ENCODE data around the gene ZNF160.
A peak's percentile ranks its signal among the peaks of the same experiment; 100 is the strongest.
"Not testable (repeated sequence)": the region's sequence is repeated elsewhere in the genome, so short reads cannot be mapped to it uniquely, and the experiment has no call there.

ZNF160 gene

GRCh38 chr19:53037101-53038097 lies 65.8 kb downstream of the ZNF160 start:
- Mint-ChIP-seq H3K27me3 (ENCODE audit: low read depth, poor library complexity) (peaks cover 17% of the 10 kb centered on the region), H3K27ac (no peak overlapping the region)
- DNase-seq = peak; percentile 71

DNA sequence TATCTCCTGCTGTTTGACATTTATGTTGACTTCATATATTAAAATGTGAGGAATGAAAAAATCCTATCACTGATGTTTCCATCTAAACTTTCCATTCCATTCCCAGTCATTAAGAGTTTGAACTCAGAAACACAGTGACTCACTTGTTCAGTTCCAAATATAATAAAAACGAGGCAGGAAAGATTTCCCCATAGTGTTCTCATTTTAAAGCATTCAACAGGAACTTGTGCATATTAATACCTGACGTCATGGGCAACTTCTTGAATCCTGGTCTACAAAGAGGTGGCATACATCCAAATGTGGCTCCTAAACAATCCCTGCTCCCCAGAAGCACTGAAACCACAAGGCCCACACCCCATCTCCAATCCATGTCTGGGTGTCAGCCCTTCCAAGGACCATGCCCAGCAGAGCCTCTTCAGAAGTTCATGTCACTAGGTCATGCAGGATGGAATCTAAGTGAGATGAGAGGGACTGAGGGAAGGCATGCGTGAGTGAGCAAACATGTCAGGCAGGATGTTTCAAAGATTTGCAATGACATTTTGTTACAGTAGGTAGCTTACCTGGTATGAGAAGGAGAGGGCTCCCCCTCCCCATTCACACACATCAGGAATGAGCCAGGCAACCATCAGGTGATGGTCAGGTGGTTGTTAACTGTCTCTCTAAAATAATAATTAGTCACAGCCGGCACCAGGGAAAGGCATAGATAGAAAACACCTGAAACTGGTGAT lies 68.1 kb downstream of the ZNF160 start:
- TF ChIP-seq, protein P1, sequence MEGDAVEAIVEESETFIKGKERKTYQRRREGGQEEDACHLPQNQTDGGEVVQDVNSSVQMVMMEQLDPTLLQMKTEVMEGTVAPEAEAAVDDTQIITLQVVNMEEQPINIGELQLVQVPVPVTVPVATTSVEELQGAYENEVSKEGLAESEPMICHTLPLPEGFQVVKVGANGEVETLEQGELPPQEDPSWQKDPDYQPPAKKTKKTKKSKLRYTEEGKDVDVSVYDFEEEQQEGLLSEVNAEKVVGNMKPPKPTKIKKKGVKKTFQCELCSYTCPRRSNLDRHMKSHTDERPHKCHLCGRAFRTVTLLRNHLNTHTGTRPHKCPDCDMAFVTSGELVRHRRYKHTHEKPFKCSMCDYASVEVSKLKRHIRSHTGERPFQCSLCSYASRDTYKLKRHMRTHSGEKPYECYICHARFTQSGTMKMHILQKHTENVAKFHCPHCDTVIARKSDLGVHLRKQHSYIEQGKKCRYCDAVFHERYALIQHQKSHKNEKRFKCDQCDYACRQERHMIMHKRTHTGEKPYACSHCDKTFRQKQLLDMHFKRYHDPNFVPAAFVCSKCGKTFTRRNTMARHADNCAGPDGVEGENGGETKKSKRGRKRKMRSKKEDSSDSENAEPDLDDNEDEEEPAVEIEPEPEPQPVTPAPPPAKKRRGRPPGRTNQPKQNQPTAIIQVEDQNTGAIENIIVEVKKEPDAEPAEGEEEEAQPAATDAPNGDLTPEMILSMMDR (IDR thresholded peaks at IDR 0.05) = no peak
- H3K4me1 Mint-ChIP-seq = peaks cover 12% of the 10 kb centered on the region
- no peak overlapping the region for H3K4me3 Mint-ChIP-seq
- no peak for DNase-seq
- peaks cover 38% of the 10 kb centered on the region for H3K36me3 Mint-ChIP-seq (ENCODE audit: low read depth)
- H3K27ac Mint-ChIP-seq = no peak overlapping the region
- peaks cover 43% of the 10 kb centered on the region for H3K9me3 Mint-ChIP-seq
- peaks cover 15% of the 10 kb centered on the region for H3K27me3 Mint-ChIP-seq (ENCODE audit: low read depth, poor library complexity)

More at GRCh38 chr19:53037101-53038097, 65.8 kb downstream of the ZNF160 start:
- Mint-ChIP-seq H3K9me3 (peaks cover 41% of the 10 kb centered on the region), H3K4me1 (peaks cover 12% of the 10 kb centered on the region), H3K36me3 (ENCODE audit: low read depth) (peaks cover 33% of the 10 kb centered on the region), H3K4me3 (peak overlapping the region; percentile 89)
- TF ChIP-seq, protein P1 (IDR thresholded peaks at IDR 0.05) = no peak

- H3K4me3 Mint-ChIP-seq = no peak overlapping the region
- DNase-seq = no peak
- H3K36me3 Mint-ChIP-seq (ENCODE audit: low read depth) = peaks cover 38% of the 10 kb centered on the region
- no peak overlapping the region for H3K27ac Mint-ChIP-seq
- TF ChIP-seq, protein P1 (IDR thresholded peaks at IDR 0.05) = no peak
- peaks cover 12% of the 10 kb centered on the region for H3K4me1 Mint-ChIP-seq
- peaks cover 42% of the 10 kb centered on the region for H3K9me3 Mint-ChIP-seq
- H3K27me3 Mint-ChIP-seq (ENCODE audit: low read depth, poor library complexity) = peaks cover 11% of the 10 kb centered on the region
Measured at GRCh38 chr19:53034054-53034453, 69.2 kb downstream of the ZNF160 start.

DNA sequence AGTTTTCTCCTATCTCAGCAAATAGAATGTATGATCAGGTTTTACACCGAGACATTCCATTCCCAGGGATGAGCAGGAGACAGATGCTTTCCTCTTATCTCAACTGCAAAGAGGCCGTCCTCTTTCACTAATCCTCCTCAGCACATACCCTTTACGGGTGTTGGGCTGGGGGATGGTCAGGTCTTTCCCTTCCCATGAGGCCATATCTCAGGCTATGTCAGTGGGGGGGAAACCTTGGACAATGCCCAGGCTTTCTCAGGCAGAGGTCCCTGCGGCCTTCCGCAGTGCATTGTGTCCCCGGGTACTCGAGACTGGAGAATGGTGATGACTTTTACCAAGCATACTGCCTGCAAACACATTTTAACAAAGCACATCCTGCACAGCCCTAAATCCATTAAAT lies 74.9 kb downstream of the ZNF160 start:
- peaks cover 10% of the 10 kb centered on the region for H3K4me1 Mint-ChIP-seq

GRCh38 chr19:53019684-53020083 lies 83.5 kb downstream of the ZNF160 start:
- no peak for DNase-seq
- Mint-ChIP-seq H3K9me3 (peaks cover 54% of the 10 kb centered on the region), H3K4me1 (no peaks in the 10 kb centered on the region), H3K36me3 (ENCODE audit: low read depth) (peaks cover 20% of the 10 kb centered on the region), H3K27me3 (ENCODE audit: low read depth, poor library complexity) (peaks cover 7% of the 10 kb centered on the region), H3K27ac (no peak overlapping the region), H3K4me3 (no peak overlapping the region)
- TF ChIP-seq, protein P1 (IDR thresholded peaks at IDR 0.05) = no peak

More for the DNA sequence above, 74.9 kb downstream of the ZNF160 start:
- peaks cover 24% of the 10 kb centered on the region for H3K9me3 Mint-ChIP-seq
- DNase-seq; H3K27me3 Mint-ChIP-seq (ENCODE audit: low read depth, poor library complexity); H3K27ac Mint-ChIP-seq; H3K4me3 Mint-ChIP-seq: not testable (repeated sequence)
- H3K36me3 Mint-ChIP-seq (ENCODE audit: low read depth) = peaks cover 18% of the 10 kb centered on the region

All from nephron progenitor cell (in vitro differentiated cells).